Measurements from ENCODE around the gene NOTCH3. TPM values are rescaled to one million over a fixed set of nuclear protein-coding genes. Genes with fewer than 3 reads are reported as not detected.
A peak's percentile ranks its signal among the peaks of the same experiment; 100 is the strongest.

The NOTCH3 gene
- total RNA-seq, 1 experiment from 2014 or later, result 3.7 TPM

- POLR2A ChIA-PET, result interaction anchor here (0.7 to 2.1 kb wide), 5 partner anchors 16 to 169 kb away, joined by 3 to 6 read pairs (median 4); partner anchors contain the start of gene AKAP8L
These were observed 48.7 kb upstream of the NOTCH3 start for GRCh38 chr19:15249528-15249874.

GRCh38 chr19:15248648-15249527 lies 48.1 kb upstream of the NOTCH3 start:
- intact Hi-C loops (cut with micrococcal nuclease), result no loop called here
- no peak for TF ChIP-seq CTCF (IDR thresholded peaks at IDR 0.05; ENCODE audit: unreplicated experiment)
- Mint-ChIP-seq H3K27ac (ENCODE audit: low read depth, unreplicated experiment) (peak overlapping the region; percentile 82), H3K9me3 (ENCODE audit: unreplicated experiment) (no peaks in the 10 kb centered on the region), H3K4me1 (ENCODE audit: insufficient read depth, unreplicated experiment) (peaks cover 31% of the 10 kb centered on the region), H3K36me3 (ENCODE audit: insufficient read depth, unreplicated experiment) (peaks cover 72% of the 10 kb centered on the region), H3K27me3 (ENCODE audit: insufficient read depth, unreplicated experiment) (no peaks in the 10 kb centered on the region), H3K4me3 (ENCODE audit: unreplicated experiment) (peak overlapping the region; percentile 63)
- ChIA-PET CTCF (interaction anchor here (0.6 to 4.5 kb wide), 8 partner anchors 12 to 473 kb away, joined by 3 to 25 read pairs (median 4); no protein-coding TSS in a partner anchor), POLR2A (interaction anchor here (0.6 to 2.1 kb wide), 4 partner anchors 21 to 937 kb away, joined by 3 to 6 read pairs (median 4); partner anchors contain the start of gene AKAP8L)
- BruUV-seq (replicated peaks), result no TSS peak
- peak; percentile 90 for DNase-seq (ENCODE audit: unreplicated experiment)

More at GRCh38 chr19:15249528-15249874, 48.7 kb upstream of the NOTCH3 start:
- TF ChIP-seq CTCF (IDR thresholded peaks at IDR 0.05; ENCODE audit: unreplicated experiment), result no peak
- Mint-ChIP-seq H3K27me3 (ENCODE audit: insufficient read depth, unreplicated experiment) (no peaks in the 10 kb centered on the region), H3K4me3 (ENCODE audit: unreplicated experiment) (no peak overlapping the region), H3K4me1 (ENCODE audit: insufficient read depth, unreplicated experiment) (peaks cover 31% of the 10 kb centered on the region), H3K27ac (ENCODE audit: low read depth, unreplicated experiment) (no peak overlapping the region), H3K36me3 (ENCODE audit: insufficient read depth, unreplicated experiment) (peaks cover 72% of the 10 kb centered on the region), H3K9me3 (ENCODE audit: unreplicated experiment) (no peaks in the 10 kb centered on the region)
- CTCF ChIA-PET, result interaction anchor here (0.6 to 4.5 kb wide), 10 partner anchors 11 to 473 kb away, joined by 3 to 25 read pairs (median 4); no protein-coding TSS in a partner anchor
- intact Hi-C loops (cut with micrococcal nuclease), result no loop called here
- no peak for DNase-seq (ENCODE audit: unreplicated experiment)
- no TSS peak for BruUV-seq (replicated peaks)

GRCh38 chr19:15248106-15248505 lies 47.3 kb upstream of the NOTCH3 start:
- Mint-ChIP-seq H3K4me1 (ENCODE audit: insufficient read depth, unreplicated experiment) (peaks cover 31% of the 10 kb centered on the region), H3K27ac (ENCODE audit: low read depth, unreplicated experiment) (no peak overlapping the region), H3K27me3 (ENCODE audit: insufficient read depth, unreplicated experiment) (no peaks in the 10 kb centered on the region), H3K4me3 (ENCODE audit: unreplicated experiment) (no peak overlapping the region), H3K36me3 (ENCODE audit: insufficient read depth, unreplicated experiment) (peaks cover 72% of the 10 kb centered on the region), H3K9me3 (ENCODE audit: unreplicated experiment) (no peaks in the 10 kb centered on the region)
- intact Hi-C loops (cut with micrococcal nuclease), result no loop called here
- CTCF ChIA-PET, result interaction anchor here (0.7 to 4.5 kb wide), 3 partner anchors 13 to 65 kb away, joined by 3 to 25 read pairs (median 3); no protein-coding TSS in a partner anchor
- no peak for TF ChIP-seq CTCF (IDR thresholded peaks at IDR 0.05; ENCODE audit: unreplicated experiment)
- BruUV-seq (replicated peaks), result no TSS peak
- POLR2A ChIA-PET, result interaction anchor here (0.6 kb wide), 1 partner anchor 146 kb away, joined by 3 read pairs; no protein-coding TSS in a partner anchor
- no peak for DNase-seq (ENCODE audit: unreplicated experiment)
